Astrocyte (in vitro differentiated cells and primary cell): ENCODE measurements around the gene HMG20A. TPM values are rescaled to one million over a fixed set of nuclear protein-coding genes. Genes with fewer than 3 reads are reported as not detected.

ENCODE experiments used
- DNase-seq: peaks from one replicate; pipeline ENCODE4 v3.0.0-alpha.2; 2010; ENCODE audit warnings: low read depth
- FAIRE-seq: peaks from 2 replicates; lab custom pipeline; 2011; peaks lifted over from hg19 to GRCh38; lab: Jason Lieb, UNC
- H2AFZ ChIP-seq: 2 replicates; pipeline ENCODE4 v1.6.0; 2012; ENCODE audit warnings: low read depth, low read length, inconsistent platforms
- H3K27ac ChIP-seq: 2 replicates; pipeline ENCODE4 v1.5.1; 2011; ENCODE audit warnings: low read depth, low read length, inconsistent platforms
- H3K27me3 ChIP-seq: 2 replicates; pipeline ENCODE4 v1.6.0; 2011; ENCODE audit warnings: low read length, inconsistent platforms; ENCODE audit not compliant: insufficient read depth
- H3K36me3 ChIP-seq: 2 replicates; pipeline ENCODE4 v1.5.1; 2011; ENCODE audit warnings: low read length, inconsistent platforms; ENCODE audit not compliant: insufficient read depth
- H3K4me1 ChIP-seq: 2 replicates; pipeline ENCODE4 v1.5.1; 2011; ENCODE audit warnings: low read length, inconsistent platforms; ENCODE audit not compliant: insufficient read depth
- H3K4me2 ChIP-seq: 2 replicates; pipeline ENCODE4 v1.6.0; 2012; ENCODE audit warnings: low read length, inconsistent platforms
- H3K4me3 ChIP-seq: 2 replicates; pipeline ENCODE4 v1.5.1; 2011; ENCODE audit warnings: low read depth, mild to moderate bottlenecking, low read length, inconsistent platforms; ENCODE audit not compliant: insufficient read depth
- H3K79me2 ChIP-seq: 2 replicates; pipeline ENCODE4 v1.6.0; 2012; ENCODE audit warnings: mild to moderate bottlenecking, low read length, inconsistent platforms; ENCODE audit not compliant: insufficient read depth
- H3K9ac ChIP-seq: 2 replicates; pipeline ENCODE4 v1.6.0; 2012; ENCODE audit warnings: mild to moderate bottlenecking, low read length, inconsistent platforms
- H3K9me3 ChIP-seq: 2 replicates; pipeline ENCODE4 v1.5.1; 2012; ENCODE audit warnings: low read depth, mild to moderate bottlenecking, low read length, inconsistent platforms; ENCODE audit not compliant: insufficient read depth
- H4K20me1 ChIP-seq: 2 replicates; pipeline ENCODE4 v1.6.0; 2012; ENCODE audit warnings: low read length, inconsistent platforms; ENCODE audit not compliant: insufficient read depth
- H3K27ac Mint-ChIP-seq: one replicate; pipeline ENCODE4 v1.8.0; 2021; ENCODE audit warnings: mild to moderate bottlenecking, mixed read lengths; ENCODE audit not compliant: unreplicated experiment
- H3K27me3 Mint-ChIP-seq: one replicate; pipeline ENCODE4 v1.8.0; 2021; ENCODE audit warnings: low read depth, mixed read lengths; ENCODE audit not compliant: unreplicated experiment
- H3K36me3 Mint-ChIP-seq: one replicate; pipeline ENCODE4 v1.8.0; 2021; ENCODE audit warnings: low read depth, mixed read lengths; ENCODE audit not compliant: unreplicated experiment
- H3K4me1 Mint-ChIP-seq: one replicate; pipeline ENCODE4 v1.8.0; 2021; ENCODE audit warnings: low read depth, mixed read lengths; ENCODE audit not compliant: unreplicated experiment
- H3K4me3 Mint-ChIP-seq: one replicate; pipeline ENCODE4 v1.8.0; 2021; ENCODE audit warnings: mild to moderate bottlenecking, moderate library complexity, mixed read lengths; ENCODE audit not compliant: unreplicated experiment
- H3K9me3 Mint-ChIP-seq: one replicate; pipeline ENCODE4 v1.8.0; 2021; ENCODE audit warnings: mild to moderate bottlenecking, mixed read lengths; ENCODE audit not compliant: unreplicated experiment
- CTCF ChIP-seq: IDR thresholded peaks from 2 replicates; pipeline ENCODE4 v1.5.1; 2011; ENCODE audit warnings: low read depth, mild to moderate bottlenecking, inconsistent platforms, low read length, moderate library complexity; ENCODE audit not compliant: insufficient read depth
- EZH2 ChIP-seq: IDR thresholded peaks from 2 replicates; pipeline ENCODE4 v1.6.1; 2012; ENCODE audit warnings: mild to moderate bottlenecking, low read length, inconsistent platforms; ENCODE audit not compliant: insufficient read depth
- total RNA-seq: library from RNA; stranded (reverse); gene quantifications from 2 replicates; pipeline ENCODE4 v1.2.1, GENCODE V29; 2021

HMG20A gene
- total RNA-seq, 1 donor from 2014 or later, result 47.4 TPM

- no peak overlapping the region for H3K27ac ChIP-seq
- H3K4me3 ChIP-seq, result no peak overlapping the region
- H3K4me1 ChIP-seq, result no peaks in the 10 kb centered on the region
- H4K20me1 ChIP-seq, result no peaks in the 10 kb centered on the region
- H3K9ac ChIP-seq, result no peak overlapping the region
- H3K36me3 ChIP-seq, result no peaks in the 10 kb centered on the region
- Mint-ChIP-seq H3K9me3 (peaks cover 5% of the 10 kb centered on the region), H3K4me3 (no peak overlapping the region), H3K4me1 (peaks cover 3% of the 10 kb centered on the region), H3K27ac (no peak overlapping the region), H3K36me3 (peaks cover 2% of the 10 kb centered on the region), H3K27me3 (peaks cover 4% of the 10 kb centered on the region)
- H3K4me2 ChIP-seq, result no peak overlapping the region
- no peak for DNase-seq
- H3K79me2 ChIP-seq, result no peaks in the 10 kb centered on the region
- no peak for TF ChIP-seq EZH2
- TF ChIP-seq CTCF, result no peak
- H3K27me3 ChIP-seq, result no peaks in the 10 kb centered on the region
- FAIRE-seq, result no peak
- H3K9me3 ChIP-seq, result no peaks in the 10 kb centered on the region
- no peak overlapping the region for H2AFZ ChIP-seq
Measured at GRCh38 chr15:77516786-77517185, 96.1 kb downstream of the HMG20A start.

- H3K4me3 Mint-ChIP-seq, result no peak overlapping the region
- Histone ChIP-seq H4K20me1 (no peaks in the 10 kb centered on the region), H3K4me1 (no peaks in the 10 kb centered on the region), H3K9ac (no peak overlapping the region), H3K9me3 (no peaks in the 10 kb centered on the region), H2AFZ (no peak overlapping the region), H3K27me3 (no peaks in the 10 kb centered on the region), H3K79me2 (no peaks in the 10 kb centered on the region), H3K4me3 (no peak overlapping the region), H3K4me2 (no peak overlapping the region), H3K27ac (no peak overlapping the region), H3K36me3 (no peaks in the 10 kb centered on the region)
- FAIRE-seq (no peak), DNase-seq (no peak)
- peaks cover 5% of the 10 kb centered on the region for H3K9me3 Mint-ChIP-seq
- H3K36me3 Mint-ChIP-seq, result peaks cover 2% of the 10 kb centered on the region
- no peak for TF ChIP-seq CTCF
- TF ChIP-seq EZH2, result no peak
- peaks cover 4% of the 10 kb centered on the region for H3K27me3 Mint-ChIP-seq
- H3K27ac Mint-ChIP-seq, result no peak overlapping the region
- H3K4me1 Mint-ChIP-seq, result peaks cover 3% of the 10 kb centered on the region
Measured at GRCh38 chr15:77517579-77517978, 96.9 kb downstream of the HMG20A start.

- peaks cover 2% of the 10 kb centered on the region for H3K36me3 Mint-ChIP-seq
- Histone ChIP-seq H4K20me1 (no peaks in the 10 kb centered on the region), H3K9me3 (no peaks in the 10 kb centered on the region), H3K4me1 (no peaks in the 10 kb centered on the region), H3K27ac (no peak overlapping the region), H3K27me3 (no peaks in the 10 kb centered on the region), H2AFZ (no peak overlapping the region), H3K79me2 (no peaks in the 10 kb centered on the region), H3K4me2 (no peak overlapping the region), H3K36me3 (no peaks in the 10 kb centered on the region), H3K9ac (no peak overlapping the region), H3K4me3 (no peak overlapping the region)
- H3K27ac Mint-ChIP-seq, result no peak overlapping the region
- peaks cover 3% of the 10 kb centered on the region for H3K4me1 Mint-ChIP-seq
- DNase-seq (no peak), FAIRE-seq (no peak)
- H3K9me3 Mint-ChIP-seq, result peaks cover 1% of the 10 kb centered on the region
- no peak for TF ChIP-seq CTCF
- TF ChIP-seq EZH2, result no peak
- H3K4me3 Mint-ChIP-seq, result no peak overlapping the region
- H3K27me3 Mint-ChIP-seq, result peaks cover 4% of the 10 kb centered on the region
Measured at GRCh38 chr15:77518458-77518857, 97.8 kb downstream of the HMG20A start.
